ENCODE measurements around the gene C17orf113. TPM values are rescaled to one million over a fixed set of nuclear protein-coding genes. Genes with fewer than 3 reads are reported as not detected.

C17orf113 gene
- polyA plus RNA-seq (2013, experiment 1 of 4), result 3.7 TPM
- 3.3 TPM for polyA plus RNA-seq (2013, experiment 2 of 4)
- 2.8 TPM for polyA plus RNA-seq (2013, experiment 3 of 4)
- 3.2 TPM for polyA plus RNA-seq (2013, experiment 4 of 4)

GRCh38 chr17:42050393-42051012 is at the start of gene C17orf113:
Gene C17orf113 (minus strand): TSS chr17:42050601. CDS start chr17:42043376, 7,225 bp downstream.
- H3K27ac ChIP-seq (ENCODE audit: insufficient read depth, low read depth, low read length, poor library complexity, severe bottlenecking), result no peak within 1 kb of the TSS
- H3K27me3 ChIP-seq (ENCODE audit: control insufficient read depth, insufficient read depth, low read length, poor library complexity, severe bottlenecking), result peaks cover 27% of the 10 kb centered on the region
- WGBS, 2 experiments, result 1 to 2% methylated on average over 65 of the region's 65 CpGs
- peaks cover 28% of the 10 kb centered on the region for H3K4me1 ChIP-seq (ENCODE audit: control insufficient read depth, insufficient read depth, low read length)
- no peaks in the 10 kb centered on the region for H3K36me3 ChIP-seq (ENCODE audit: control insufficient read depth, insufficient read depth, low read length)
- peak within 1 kb of the TSS; percentile 64 for H3K4me3 ChIP-seq (ENCODE audit: insufficient read depth, low read depth, low read length)
- H3K9me3 ChIP-seq (ENCODE audit: control insufficient read depth, low read length), result no peaks in the 10 kb centered on the region

GRCh38 chr17:42098730-42099399 is 48.5 kb upstream of the C17orf113 start:
- no peaks in the 10 kb centered on the region for H3K9me3 ChIP-seq (ENCODE audit: control insufficient read depth, low read length)
- H3K4me1 ChIP-seq (ENCODE audit: control insufficient read depth, insufficient read depth, low read length), result peaks cover 17% of the 10 kb centered on the region
- H3K27ac ChIP-seq (ENCODE audit: insufficient read depth, low read depth, low read length, poor library complexity, severe bottlenecking), result no peak overlapping the region
- WGBS, 2 experiments, result 32 to 37% methylated on average over 14 of the region's 14 CpGs
- peaks cover 30% of the 10 kb centered on the region for H3K27me3 ChIP-seq (ENCODE audit: control insufficient read depth, insufficient read depth, low read length, poor library complexity, severe bottlenecking)
- no peaks in the 10 kb centered on the region for H3K36me3 ChIP-seq (ENCODE audit: control insufficient read depth, insufficient read depth, low read length)
- no peak overlapping the region for H3K4me3 ChIP-seq (ENCODE audit: insufficient read depth, low read depth, low read length)

GRCh38 chr17:42097691-42098631 is 47.6 kb upstream of the C17orf113 start, which contains the start of gene ZNF385C:
Gene ZNF385C (minus strand): TSS chr17:42098473. CDS start chr17:42063056, 35,417 bp downstream.
- H3K27ac ChIP-seq (ENCODE audit: insufficient read depth, low read depth, low read length, poor library complexity, severe bottlenecking), result no peak within 1 kb of the TSS
- H3K36me3 ChIP-seq (ENCODE audit: control insufficient read depth, insufficient read depth, low read length), result no peaks in the 10 kb centered on the region
- WGBS, 2 experiments, result 12 to 13% methylated on average over 52 of the region's 52 CpGs
- H3K9me3 ChIP-seq (ENCODE audit: control insufficient read depth, low read length), result no peaks in the 10 kb centered on the region
- peak within 1 kb of the TSS; percentile 20 for H3K4me3 ChIP-seq (ENCODE audit: insufficient read depth, low read depth, low read length)
- H3K4me1 ChIP-seq (ENCODE audit: control insufficient read depth, insufficient read depth, low read length), result peaks cover 17% of the 10 kb centered on the region
- H3K27me3 ChIP-seq (ENCODE audit: control insufficient read depth, insufficient read depth, low read length, poor library complexity, severe bottlenecking), result peaks cover 30% of the 10 kb centered on the region

DNA sequence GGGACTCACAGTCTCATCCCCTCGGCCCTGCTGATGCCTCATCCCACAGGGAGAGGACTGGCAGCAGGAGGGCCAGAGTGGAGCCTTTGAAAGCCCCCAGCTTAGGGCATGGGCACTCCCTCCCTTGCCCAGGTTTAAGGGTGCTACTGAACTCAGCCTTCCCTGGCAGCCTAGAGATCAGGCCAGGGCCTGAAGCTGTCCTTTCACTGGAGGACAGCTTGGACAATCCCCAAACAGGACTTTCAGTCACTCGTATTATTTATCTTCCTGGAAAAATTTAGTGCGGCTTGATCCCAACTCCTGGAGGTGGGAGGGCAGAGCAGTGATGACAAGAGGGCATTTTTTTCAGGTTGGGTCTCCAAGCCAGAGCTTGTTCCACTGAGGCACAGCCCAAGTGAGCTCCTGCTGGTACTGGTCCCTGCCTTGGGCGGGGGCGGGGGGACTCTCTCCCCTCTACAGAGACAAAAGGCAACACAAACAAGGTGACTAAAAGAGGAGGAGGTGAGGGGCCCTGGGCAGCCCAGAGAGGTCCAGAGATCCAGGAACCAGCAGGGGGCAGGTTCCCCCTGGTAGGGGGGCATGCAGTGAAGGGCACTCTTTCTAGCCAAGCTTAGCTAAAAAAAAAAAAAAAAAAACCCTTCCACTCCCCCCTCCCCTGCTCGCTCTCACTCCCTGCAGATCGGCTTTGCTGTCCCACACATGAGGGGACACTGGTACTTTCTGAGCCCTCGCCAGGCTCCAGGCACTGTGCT is 46.1 kb upstream of the C17orf113 start:
- Histone ChIP-seq H3K4me3 (ENCODE audit: insufficient read depth, low read depth, low read length) (no peak overlapping the region), H3K27ac (ENCODE audit: insufficient read depth, low read depth, low read length, poor library complexity, severe bottlenecking) (no peak overlapping the region), H3K27me3 (ENCODE audit: control insufficient read depth, insufficient read depth, low read length, poor library complexity, severe bottlenecking) (peaks cover 30% of the 10 kb centered on the region), H3K4me1 (ENCODE audit: control insufficient read depth, insufficient read depth, low read length) (peaks cover 17% of the 10 kb centered on the region), H3K9me3 (ENCODE audit: control insufficient read depth, low read length) (no peaks in the 10 kb centered on the region), H3K36me3 (ENCODE audit: control insufficient read depth, insufficient read depth, low read length) (no peaks in the 10 kb centered on the region)
- WGBS, 2 experiments, result 65 to 70% methylated on average over 8 of the region's 8 CpGs

- Histone ChIP-seq H3K36me3 (ENCODE audit: control insufficient read depth, insufficient read depth, low read length) (no peaks in the 10 kb centered on the region), H3K4me1 (ENCODE audit: control insufficient read depth, insufficient read depth, low read length) (peaks cover 17% of the 10 kb centered on the region), H3K27me3 (ENCODE audit: control insufficient read depth, insufficient read depth, low read length, poor library complexity, severe bottlenecking) (peaks cover 30% of the 10 kb centered on the region), H3K9me3 (ENCODE audit: control insufficient read depth, low read length) (no peaks in the 10 kb centered on the region), H3K4me3 (ENCODE audit: insufficient read depth, low read depth, low read length) (no peak overlapping the region), H3K27ac (ENCODE audit: insufficient read depth, low read depth, low read length, poor library complexity, severe bottlenecking) (no peak overlapping the region)
- 86 to 91% methylated on average over 12 of the region's 12 CpGs for WGBS, 2 experiments
These were observed 44.1 kb upstream of the C17orf113 start for GRCh38 chr17:42094375-42095069.

DNA sequence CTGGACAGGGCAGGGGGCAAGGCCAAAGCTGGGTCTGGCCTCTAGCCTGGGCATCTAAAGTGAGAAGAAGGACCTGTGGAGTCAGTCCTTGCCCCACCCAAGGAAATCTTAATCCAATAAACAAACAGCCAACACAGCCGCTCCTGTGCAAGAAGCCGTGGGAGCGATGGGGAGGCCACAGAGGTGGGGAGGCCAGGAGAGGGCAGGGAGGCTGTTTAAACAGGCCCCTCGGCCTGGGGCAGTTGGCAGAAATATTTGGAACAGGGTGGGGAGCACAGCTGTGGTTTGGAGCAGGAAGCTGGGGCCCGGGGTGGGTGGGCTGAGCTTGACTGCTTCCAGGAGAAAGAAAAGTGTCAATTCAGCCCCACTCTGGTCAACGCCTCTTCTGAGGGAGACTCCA is 42.5 kb upstream of the C17orf113 start:
- Histone ChIP-seq H3K27ac (ENCODE audit: insufficient read depth, low read depth, low read length, poor library complexity, severe bottlenecking) (no peak overlapping the region), H3K4me1 (ENCODE audit: control insufficient read depth, insufficient read depth, low read length) (peaks cover 14% of the 10 kb centered on the region), H3K9me3 (ENCODE audit: control insufficient read depth, low read length) (no peaks in the 10 kb centered on the region), H3K4me3 (ENCODE audit: insufficient read depth, low read depth, low read length) (no peak overlapping the region), H3K36me3 (ENCODE audit: control insufficient read depth, insufficient read depth, low read length) (no peaks in the 10 kb centered on the region), H3K27me3 (ENCODE audit: control insufficient read depth, insufficient read depth, low read length, poor library complexity, severe bottlenecking) (peaks cover 16% of the 10 kb centered on the region)
- 83 to 84% methylated on average over 6 of the region's 6 CpGs for WGBS, 2 experiments

GRCh38 chr17:42090964-42091790 is 40.8 kb upstream of the C17orf113 start:
- H3K4me1 ChIP-seq (ENCODE audit: control insufficient read depth, insufficient read depth, low read length), result peaks cover under 1% of the 10 kb centered on the region
- no peaks in the 10 kb centered on the region for H3K27me3 ChIP-seq (ENCODE audit: control insufficient read depth, insufficient read depth, low read length, poor library complexity, severe bottlenecking)
- 91% methylated on average over 8 of the region's 8 CpGs for WGBS, 2 experiments
- no peak overlapping the region for H3K4me3 ChIP-seq (ENCODE audit: insufficient read depth, low read depth, low read length)
- no peaks in the 10 kb centered on the region for H3K9me3 ChIP-seq (ENCODE audit: control insufficient read depth, low read length)
- no peak overlapping the region for H3K27ac ChIP-seq (ENCODE audit: insufficient read depth, low read depth, low read length, poor library complexity, severe bottlenecking)
- H3K36me3 ChIP-seq (ENCODE audit: control insufficient read depth, insufficient read depth, low read length), result no peaks in the 10 kb centered on the region

- H3K9me3 ChIP-seq (ENCODE audit: control insufficient read depth, low read length), result no peaks in the 10 kb centered on the region
- H3K27me3 ChIP-seq (ENCODE audit: control insufficient read depth, insufficient read depth, low read length, poor library complexity, severe bottlenecking), result no peaks in the 10 kb centered on the region
- H3K36me3 ChIP-seq (ENCODE audit: control insufficient read depth, insufficient read depth, low read length), result no peaks in the 10 kb centered on the region
- 91 to 93% methylated on average over 8 of the region's 8 CpGs for WGBS, 2 experiments
- no peaks in the 10 kb centered on the region for H3K4me1 ChIP-seq (ENCODE audit: control insufficient read depth, insufficient read depth, low read length)
- H3K27ac ChIP-seq (ENCODE audit: insufficient read depth, low read depth, low read length, poor library complexity, severe bottlenecking), result no peak overlapping the region
- H3K4me3 ChIP-seq (ENCODE audit: insufficient read depth, low read depth, low read length), result no peak overlapping the region
These were observed 38.3 kb upstream of the C17orf113 start for GRCh38 chr17:42088736-42089135.
